Astrocyte (in vitro differentiated cells and primary cell): ENCODE data around the gene EGFL8. TPM values are rescaled to one million over a fixed set of nuclear protein-coding genes. Genes with fewer than 3 reads are reported as not detected.
"Not testable (repeated sequence)": the region's sequence is repeated elsewhere in the genome, so short reads cannot be mapped to it uniquely, and the experiment has no call there.

Experiments used
- DNase-seq: peaks from one replicate; pipeline ENCODE4 v3.0.0-alpha.2; 2010; ENCODE audit warnings: low read depth
- FAIRE-seq: peaks from 2 replicates; lab custom pipeline; 2011; peaks lifted over from hg19 to GRCh38; lab: Jason Lieb, UNC
- H2AFZ ChIP-seq: 2 replicates; pipeline ENCODE4 v1.6.0; 2012; ENCODE audit warnings: low read depth, low read length, inconsistent platforms
- H3K27ac ChIP-seq: 2 replicates; pipeline ENCODE4 v1.5.1; 2011; ENCODE audit warnings: low read depth, low read length, inconsistent platforms
- H3K27me3 ChIP-seq: 2 replicates; pipeline ENCODE4 v1.6.0; 2011; ENCODE audit warnings: low read length, inconsistent platforms; ENCODE audit not compliant: insufficient read depth
- H3K36me3 ChIP-seq: 2 replicates; pipeline ENCODE4 v1.5.1; 2011; ENCODE audit warnings: low read length, inconsistent platforms; ENCODE audit not compliant: insufficient read depth
- H3K4me1 ChIP-seq: 2 replicates; pipeline ENCODE4 v1.5.1; 2011; ENCODE audit warnings: low read length, inconsistent platforms; ENCODE audit not compliant: insufficient read depth
- H3K4me2 ChIP-seq: 2 replicates; pipeline ENCODE4 v1.6.0; 2012; ENCODE audit warnings: low read length, inconsistent platforms
- H3K4me3 ChIP-seq: 2 replicates; pipeline ENCODE4 v1.5.1; 2011; ENCODE audit warnings: low read depth, mild to moderate bottlenecking, low read length, inconsistent platforms; ENCODE audit not compliant: insufficient read depth
- H3K79me2 ChIP-seq: 2 replicates; pipeline ENCODE4 v1.6.0; 2012; ENCODE audit warnings: mild to moderate bottlenecking, low read length, inconsistent platforms; ENCODE audit not compliant: insufficient read depth
- H3K9ac ChIP-seq: 2 replicates; pipeline ENCODE4 v1.6.0; 2012; ENCODE audit warnings: mild to moderate bottlenecking, low read length, inconsistent platforms
- H3K9me3 ChIP-seq: 2 replicates; pipeline ENCODE4 v1.5.1; 2012; ENCODE audit warnings: low read depth, mild to moderate bottlenecking, low read length, inconsistent platforms; ENCODE audit not compliant: insufficient read depth
- H4K20me1 ChIP-seq: 2 replicates; pipeline ENCODE4 v1.6.0; 2012; ENCODE audit warnings: low read length, inconsistent platforms; ENCODE audit not compliant: insufficient read depth
- H3K27ac Mint-ChIP-seq: one replicate; pipeline ENCODE4 v1.8.0; 2021; ENCODE audit warnings: mild to moderate bottlenecking, mixed read lengths; ENCODE audit not compliant: unreplicated experiment
- H3K27me3 Mint-ChIP-seq: one replicate; pipeline ENCODE4 v1.8.0; 2021; ENCODE audit warnings: low read depth, mixed read lengths; ENCODE audit not compliant: unreplicated experiment
- H3K36me3 Mint-ChIP-seq: one replicate; pipeline ENCODE4 v1.8.0; 2021; ENCODE audit warnings: low read depth, mixed read lengths; ENCODE audit not compliant: unreplicated experiment
- H3K4me1 Mint-ChIP-seq: one replicate; pipeline ENCODE4 v1.8.0; 2021; ENCODE audit warnings: low read depth, mixed read lengths; ENCODE audit not compliant: unreplicated experiment
- H3K4me3 Mint-ChIP-seq: one replicate; pipeline ENCODE4 v1.8.0; 2021; ENCODE audit warnings: mild to moderate bottlenecking, moderate library complexity, mixed read lengths; ENCODE audit not compliant: unreplicated experiment
- H3K9me3 Mint-ChIP-seq: one replicate; pipeline ENCODE4 v1.8.0; 2021; ENCODE audit warnings: mild to moderate bottlenecking, mixed read lengths; ENCODE audit not compliant: unreplicated experiment
- EZH2 ChIP-seq: IDR thresholded peaks from 2 replicates; pipeline ENCODE4 v1.6.1; 2012; ENCODE audit warnings: mild to moderate bottlenecking, low read length, inconsistent platforms; ENCODE audit not compliant: insufficient read depth
- total RNA-seq: library from RNA; stranded (reverse); gene quantifications from 2 replicates; pipeline ENCODE4 v1.2.1, GENCODE V29; 2021
- TF ChIP-seq, protein P1 (sequence below): IDR thresholded peaks from 2 replicates; pipeline ENCODE4 v1.5.1; 2011; ENCODE audit warnings: low read depth, mild to moderate bottlenecking, inconsistent platforms, low read length, moderate library complexity; ENCODE audit not compliant: insufficient read depth

The EGFL8 gene
- total RNA-seq, 1 donor from 2014 or later, result 13.3 TPM

DNA sequence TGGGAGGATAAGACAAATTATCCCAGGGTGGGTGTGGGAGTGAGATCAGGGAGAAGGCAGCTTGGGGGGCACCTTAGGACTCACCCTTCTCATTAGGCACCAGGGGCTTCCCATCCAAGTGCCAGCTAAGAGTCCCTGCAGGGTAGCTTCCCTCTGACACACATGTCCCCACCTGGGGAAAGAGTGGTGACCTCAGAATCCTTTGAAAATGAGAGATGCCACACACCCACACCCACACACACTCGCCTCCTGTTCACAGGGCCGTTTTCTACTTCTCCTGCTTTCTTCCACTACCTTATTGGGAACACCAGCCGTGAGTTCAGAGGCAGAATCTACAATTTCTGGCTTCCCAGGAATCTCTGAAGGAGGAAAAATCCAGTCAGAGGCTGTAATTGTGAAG lies 18.6 kb downstream of the EGFL8 start:
- peak overlapping the region; percentile 31 for H3K27ac Mint-ChIP-seq
- no peaks in the 10 kb centered on the region for H3K9me3 ChIP-seq
- H3K9me3 Mint-ChIP-seq, result no peaks in the 10 kb centered on the region
- H3K4me2 ChIP-seq, result no peak overlapping the region
- no peaks in the 10 kb centered on the region for H3K27me3 Mint-ChIP-seq
- TF ChIP-seq, protein P1, sequence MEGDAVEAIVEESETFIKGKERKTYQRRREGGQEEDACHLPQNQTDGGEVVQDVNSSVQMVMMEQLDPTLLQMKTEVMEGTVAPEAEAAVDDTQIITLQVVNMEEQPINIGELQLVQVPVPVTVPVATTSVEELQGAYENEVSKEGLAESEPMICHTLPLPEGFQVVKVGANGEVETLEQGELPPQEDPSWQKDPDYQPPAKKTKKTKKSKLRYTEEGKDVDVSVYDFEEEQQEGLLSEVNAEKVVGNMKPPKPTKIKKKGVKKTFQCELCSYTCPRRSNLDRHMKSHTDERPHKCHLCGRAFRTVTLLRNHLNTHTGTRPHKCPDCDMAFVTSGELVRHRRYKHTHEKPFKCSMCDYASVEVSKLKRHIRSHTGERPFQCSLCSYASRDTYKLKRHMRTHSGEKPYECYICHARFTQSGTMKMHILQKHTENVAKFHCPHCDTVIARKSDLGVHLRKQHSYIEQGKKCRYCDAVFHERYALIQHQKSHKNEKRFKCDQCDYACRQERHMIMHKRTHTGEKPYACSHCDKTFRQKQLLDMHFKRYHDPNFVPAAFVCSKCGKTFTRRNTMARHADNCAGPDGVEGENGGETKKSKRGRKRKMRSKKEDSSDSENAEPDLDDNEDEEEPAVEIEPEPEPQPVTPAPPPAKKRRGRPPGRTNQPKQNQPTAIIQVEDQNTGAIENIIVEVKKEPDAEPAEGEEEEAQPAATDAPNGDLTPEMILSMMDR, result no peak
- no peak for TF ChIP-seq EZH2
- H3K4me3 Mint-ChIP-seq, result no peak overlapping the region
- no peaks in the 10 kb centered on the region for H4K20me1 ChIP-seq
- H3K4me1 Mint-ChIP-seq, result peaks cover 27% of the 10 kb centered on the region
- peaks cover 18% of the 10 kb centered on the region for H3K36me3 ChIP-seq
- peaks cover 11% of the 10 kb centered on the region for H3K4me1 ChIP-seq
- H3K36me3 Mint-ChIP-seq, result peaks cover 24% of the 10 kb centered on the region
- DNase-seq (no peak), FAIRE-seq (no peak)
- H3K79me2 ChIP-seq, result peaks cover 23% of the 10 kb centered on the region
- no peak overlapping the region for H3K27ac ChIP-seq
- H3K4me3 ChIP-seq, result no peak overlapping the region
- no peaks in the 10 kb centered on the region for H3K27me3 ChIP-seq
- no peak overlapping the region for H2AFZ ChIP-seq
- no peak overlapping the region for H3K9ac ChIP-seq

DNA sequence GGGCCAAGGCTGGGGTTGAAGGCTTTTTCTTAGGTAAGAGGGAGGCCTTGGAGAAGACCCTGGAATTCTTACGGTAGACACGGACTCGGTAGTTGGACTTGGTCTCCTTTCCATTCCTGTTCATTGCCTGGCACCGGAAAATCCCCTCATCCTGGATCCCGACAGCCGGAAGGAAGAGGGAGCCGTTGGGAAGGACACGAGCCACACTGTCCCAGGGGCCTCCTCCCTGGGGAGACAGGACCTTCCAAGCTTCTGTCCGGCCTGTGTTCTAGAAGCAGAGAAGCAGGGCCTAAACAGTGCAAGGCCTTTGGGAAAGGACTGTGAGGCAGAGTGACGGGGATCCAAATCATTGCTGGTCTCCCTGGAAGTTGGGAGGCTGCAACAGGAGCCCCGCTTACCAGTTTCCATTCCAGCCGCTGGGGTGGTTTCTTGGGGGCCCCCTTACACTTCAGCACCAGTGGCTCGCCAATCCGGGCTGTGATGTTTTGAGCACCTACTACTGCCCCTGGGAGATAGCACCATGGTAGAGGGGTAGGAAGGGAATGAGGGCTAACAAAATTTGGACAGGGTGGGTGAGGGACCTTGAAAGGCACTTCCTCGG lies 19.2 kb downstream of the EGFL8 start:
- no peak for TF ChIP-seq EZH2
- TF ChIP-seq, protein P1, result no peak
- Histone ChIP-seq H3K36me3 (peaks cover 18% of the 10 kb centered on the region), H3K4me3 (no peak overlapping the region), H3K79me2 (peaks cover 28% of the 10 kb centered on the region), H2AFZ (no peak overlapping the region), H3K27ac (no peak overlapping the region), H3K9me3 (no peaks in the 10 kb centered on the region), H4K20me1 (no peaks in the 10 kb centered on the region), H3K9ac (no peak overlapping the region), H3K4me1 (peaks cover 14% of the 10 kb centered on the region), H3K4me2 (no peak overlapping the region), H3K27me3 (no peaks in the 10 kb centered on the region)
- FAIRE-seq (no peak), DNase-seq (no peak)
- peaks cover 28% of the 10 kb centered on the region for H3K4me1 Mint-ChIP-seq
- H3K9me3 Mint-ChIP-seq, result no peaks in the 10 kb centered on the region
- H3K27me3 Mint-ChIP-seq, result no peaks in the 10 kb centered on the region
- no peak overlapping the region for H3K4me3 Mint-ChIP-seq
- peaks cover 24% of the 10 kb centered on the region for H3K36me3 Mint-ChIP-seq
- H3K27ac Mint-ChIP-seq, result no peak overlapping the region

DNA sequence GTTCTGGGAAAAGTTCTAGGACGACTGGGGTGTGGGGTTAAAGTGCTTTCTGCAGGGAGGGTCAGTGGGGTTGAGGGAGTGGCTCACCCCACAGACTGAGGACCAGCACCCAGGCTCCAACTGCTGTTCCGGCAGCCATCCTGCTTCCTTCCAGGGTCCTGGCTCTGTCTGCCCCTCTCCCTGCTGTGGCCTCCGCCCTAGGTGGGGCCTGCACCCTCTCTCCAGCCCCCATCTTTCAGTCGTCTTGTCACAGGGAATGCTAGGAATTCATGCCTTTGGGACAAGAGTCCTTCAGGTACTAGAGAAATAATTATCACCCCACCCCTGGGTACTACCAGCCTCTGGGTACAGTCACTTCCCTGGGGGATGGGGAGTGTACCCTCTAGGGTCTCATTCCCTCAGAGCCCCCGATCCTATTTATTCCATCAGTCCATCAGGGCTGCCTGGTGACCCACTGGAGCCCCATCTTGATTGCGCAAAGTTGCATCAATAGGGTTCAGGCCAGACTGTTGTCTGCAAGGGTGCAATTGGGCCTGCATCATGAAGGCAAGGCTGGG lies 19.8 kb downstream of the EGFL8 start, which contains the start of gene AGER:
AGER (minus strand) TSS at position 170 of the 557 bp plus-strand sequence; CDS start at position 139, 31 bp downstream.
- TF ChIP-seq, protein P1, result no peak
- TF ChIP-seq EZH2, result no peak
- Histone ChIP-seq H3K79me2 (peaks cover 28% of the 10 kb centered on the region), H3K4me1 (peaks cover 14% of the 10 kb centered on the region), H3K9me3 (no peaks in the 10 kb centered on the region), H2AFZ (no peak within 1 kb of the TSS), H3K4me2 (no peak within 1 kb of the TSS), H3K4me3 (no peak within 1 kb of the TSS), H3K27ac (no peak within 1 kb of the TSS), H4K20me1 (no peaks in the 10 kb centered on the region), H3K9ac (no peak within 1 kb of the TSS), H3K27me3 (no peaks in the 10 kb centered on the region), H3K36me3 (peaks cover 18% of the 10 kb centered on the region)
- peak within 1 kb of the TSS; percentile 31 for H3K27ac Mint-ChIP-seq
- DNase-seq (no peak), FAIRE-seq (no peak)
- no peak within 1 kb of the TSS for H3K4me3 Mint-ChIP-seq
- H3K36me3 Mint-ChIP-seq, result peaks cover 23% of the 10 kb centered on the region
- no peaks in the 10 kb centered on the region for H3K27me3 Mint-ChIP-seq
- H3K9me3 Mint-ChIP-seq, result no peaks in the 10 kb centered on the region
- H3K4me1 Mint-ChIP-seq, result peaks cover 27% of the 10 kb centered on the region

DNA sequence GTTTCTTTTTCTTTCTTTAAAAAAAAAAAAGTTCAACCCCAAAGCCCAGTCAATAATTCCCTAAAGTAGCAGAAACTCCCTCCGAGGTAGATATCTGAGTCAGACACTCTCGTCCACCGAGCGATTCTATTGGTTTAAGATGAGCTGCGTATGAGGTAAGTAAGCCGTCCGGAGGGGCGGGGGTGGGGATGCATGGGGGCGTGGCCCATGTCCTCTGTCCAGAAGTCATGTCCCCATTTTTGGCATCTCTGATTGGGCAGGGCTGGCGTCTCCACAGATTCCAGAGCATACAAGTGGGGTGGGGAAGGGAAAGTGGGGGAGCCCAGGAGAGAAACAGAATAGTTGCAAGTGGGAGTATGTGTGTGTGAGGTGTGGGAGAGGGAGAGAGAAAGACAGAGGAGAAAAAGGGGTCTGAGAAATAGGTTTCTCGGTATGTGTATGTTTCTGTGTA lies 21.3 kb downstream of the EGFL8 start:
- DNase-seq (peak; percentile 82), FAIRE-seq (peak; percentile 5)

More for the DNA sequence above, 21.3 kb downstream of the EGFL8 start:
- H3K27me3 ChIP-seq, H4K20me1 ChIP-seq, H3K27me3 Mint-ChIP-seq, H3K4me3 ChIP-seq, H3K9me3 Mint-ChIP-seq, H3K9me3 ChIP-seq, H2AFZ ChIP-seq: not testable (repeated sequence)
- peaks cover 18% of the 10 kb centered on the region for H3K36me3 ChIP-seq
- H3K4me3 Mint-ChIP-seq, result peak overlapping the region; percentile 66
- peaks cover 18% of the 10 kb centered on the region for H3K4me1 ChIP-seq
- H3K9ac ChIP-seq, result peak overlapping the region; percentile 35
- peaks cover 26% of the 10 kb centered on the region for H3K4me1 Mint-ChIP-seq
- H3K27ac Mint-ChIP-seq, result peak overlapping the region; percentile 91
- peaks cover 22% of the 10 kb centered on the region for H3K36me3 Mint-ChIP-seq
- peak overlapping the region; percentile 41 for H3K4me2 ChIP-seq
- H3K79me2 ChIP-seq, result peaks cover 29% of the 10 kb centered on the region
- peak overlapping the region; percentile 37 for H3K27ac ChIP-seq
